Glomerular visceral epithelial cell (primary cell): ENCODE results near the gene LAPTM5.

Experiments used
- DNase-seq: peaks from one replicate; pipeline ENCODE4 v3.0.0-alpha.2; 2016; ENCODE audit errors: extremely low spot score

Gene LAPTM5

DNA sequence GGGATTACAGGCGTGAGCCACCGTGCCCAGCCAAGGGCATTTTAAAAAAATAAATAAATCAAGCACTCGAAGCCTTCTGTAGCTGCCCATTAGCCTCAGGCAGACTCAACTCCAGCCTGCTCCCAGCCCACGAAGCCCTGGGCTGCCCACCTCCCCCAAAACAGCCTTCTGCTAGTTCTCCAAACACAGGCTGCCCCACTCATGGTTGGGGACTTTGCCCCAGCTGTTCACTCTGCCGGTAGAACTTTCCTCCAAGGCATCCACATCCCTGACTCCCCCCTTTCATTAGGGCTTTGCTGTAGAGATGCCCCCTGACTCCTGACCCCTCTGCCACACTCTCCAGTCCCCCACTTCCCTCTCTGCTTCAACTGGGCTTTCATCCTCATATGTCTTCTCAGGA, 29.7 kb upstream of the LAPTM5 start:
- DNase-seq, result no peak

DNA sequence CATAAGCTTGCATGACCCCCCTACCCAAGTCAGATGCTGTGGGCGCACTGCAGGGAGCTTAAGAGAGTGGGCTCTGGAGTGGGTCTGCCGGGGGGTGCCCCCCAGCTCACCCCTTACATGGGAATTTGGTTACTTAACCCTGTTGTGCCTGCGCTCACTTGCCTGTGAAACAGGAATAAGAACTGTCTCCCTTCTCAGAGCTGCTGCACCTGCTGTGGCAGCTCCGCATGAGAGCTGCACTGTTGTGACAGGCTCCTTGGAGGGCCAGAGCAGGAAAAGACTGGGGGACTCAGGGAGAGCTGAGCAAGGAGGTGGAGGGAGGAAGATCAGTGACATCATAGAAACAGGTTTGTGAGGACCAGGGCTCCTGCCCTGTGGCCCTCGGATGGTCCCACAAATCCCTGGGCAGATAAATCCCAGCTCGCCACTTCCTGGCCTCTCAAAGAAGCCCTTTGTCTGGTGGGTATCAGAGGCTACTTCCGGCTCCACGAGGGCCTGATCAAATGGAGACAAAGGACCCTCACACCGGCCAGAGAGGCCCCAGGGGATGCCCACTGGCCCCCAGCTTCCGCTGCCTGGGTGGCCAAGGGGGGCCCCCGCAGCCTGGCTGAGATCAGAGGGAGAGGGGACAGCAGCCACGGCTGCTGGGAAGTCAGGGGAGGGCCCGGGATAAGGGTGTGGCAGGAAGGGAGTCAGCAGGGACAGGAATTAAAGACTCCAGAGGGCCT, 28.9 kb upstream of the LAPTM5 start:
- DNase-seq, result no peak

DNA sequence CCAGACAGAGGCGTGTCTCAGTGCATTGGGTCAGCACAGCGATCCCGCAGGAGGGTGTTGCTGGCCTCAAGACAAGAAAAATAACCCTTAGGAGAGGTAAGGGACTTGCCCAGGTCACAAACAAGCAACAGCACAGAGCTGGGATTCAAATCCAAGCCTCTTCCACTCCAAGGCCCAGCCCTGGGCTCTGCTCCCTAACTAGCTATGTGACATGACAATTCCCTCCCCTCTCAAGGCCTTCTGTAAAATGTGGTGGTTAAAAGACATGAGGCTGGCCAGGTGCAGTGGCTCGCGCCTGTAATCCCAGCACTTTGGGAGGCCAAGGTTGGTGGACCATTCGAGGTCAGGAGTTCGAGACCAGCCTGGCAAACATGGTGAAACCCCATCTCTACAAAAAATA, 28.1 kb upstream of the LAPTM5 start:
- no peak for DNase-seq

- no peak for DNase-seq
Measured at GRCh38 chr1:30785181-30785580, 27.6 kb upstream of the LAPTM5 start.

- DNase-seq, result no peak
Measured at GRCh38 chr1:30783256-30783915, 25.8 kb upstream of the LAPTM5 start.

- peak; percentile 66 for DNase-seq
Measured at GRCh38 chr1:30782361-30783255, 25.0 kb upstream of the LAPTM5 start.

- DNase-seq, result no peak
Measured at GRCh38 chr1:30781906-30782305, 24.3 kb upstream of the LAPTM5 start.

GRCh38 chr1:30780409-30780808, 22.8 kb upstream of the LAPTM5 start:
- no peak for DNase-seq

DNA sequence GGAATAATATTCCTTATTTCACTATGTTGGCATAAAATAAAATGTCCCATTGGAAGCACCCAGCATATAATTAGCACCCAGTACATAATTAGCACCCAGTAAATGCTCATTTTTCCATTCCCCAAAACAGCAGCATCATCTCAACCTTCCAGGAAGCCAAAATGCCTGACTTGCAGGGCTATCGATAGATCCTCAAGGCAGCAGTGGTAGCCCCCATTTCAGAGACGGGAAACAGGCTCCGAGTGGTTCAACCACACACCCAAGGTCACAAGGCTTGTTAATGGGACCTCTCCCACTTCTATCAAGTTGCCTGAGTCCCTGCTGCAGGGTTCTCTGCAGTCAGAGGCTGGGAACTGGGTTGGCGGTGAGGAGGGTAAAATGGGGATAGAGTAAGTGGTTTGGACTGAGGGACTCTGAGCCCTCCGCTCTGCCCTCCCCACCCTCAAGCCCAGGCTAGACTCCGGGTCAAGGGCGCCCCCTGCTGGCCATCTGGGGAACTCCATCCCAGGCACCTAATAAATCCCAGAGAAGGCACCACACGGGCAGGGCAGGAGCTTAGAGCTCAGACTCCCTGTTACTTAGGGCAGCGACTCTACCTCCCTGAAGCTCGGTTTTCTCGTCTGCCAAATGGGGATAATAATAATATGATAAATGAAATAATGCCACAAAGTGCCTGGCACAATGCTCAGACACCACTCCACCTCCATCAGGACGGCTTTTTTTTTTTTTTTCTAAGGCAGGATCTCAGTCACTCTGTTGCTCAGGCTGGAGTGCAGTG, 21.9 kb upstream of the LAPTM5 start:
- peak; percentile 78 for DNase-seq

DNA sequence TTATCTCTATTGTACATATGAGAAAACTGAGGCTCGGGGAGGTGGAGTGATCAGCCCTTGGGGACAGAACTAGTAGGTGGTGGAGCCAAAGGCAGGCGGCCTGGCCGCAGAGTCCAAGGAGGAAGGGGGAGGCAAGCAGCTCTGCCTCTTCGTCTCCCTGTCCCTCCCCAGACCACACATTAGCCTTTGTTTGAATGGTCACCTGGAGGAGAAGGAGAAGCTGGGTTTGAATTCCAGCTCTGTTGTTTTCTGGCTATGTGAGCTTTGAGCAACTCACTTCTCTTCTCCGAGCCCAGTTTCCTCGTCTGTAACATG, 21.4 kb upstream of the LAPTM5 start:
- no peak for DNase-seq

DNA sequence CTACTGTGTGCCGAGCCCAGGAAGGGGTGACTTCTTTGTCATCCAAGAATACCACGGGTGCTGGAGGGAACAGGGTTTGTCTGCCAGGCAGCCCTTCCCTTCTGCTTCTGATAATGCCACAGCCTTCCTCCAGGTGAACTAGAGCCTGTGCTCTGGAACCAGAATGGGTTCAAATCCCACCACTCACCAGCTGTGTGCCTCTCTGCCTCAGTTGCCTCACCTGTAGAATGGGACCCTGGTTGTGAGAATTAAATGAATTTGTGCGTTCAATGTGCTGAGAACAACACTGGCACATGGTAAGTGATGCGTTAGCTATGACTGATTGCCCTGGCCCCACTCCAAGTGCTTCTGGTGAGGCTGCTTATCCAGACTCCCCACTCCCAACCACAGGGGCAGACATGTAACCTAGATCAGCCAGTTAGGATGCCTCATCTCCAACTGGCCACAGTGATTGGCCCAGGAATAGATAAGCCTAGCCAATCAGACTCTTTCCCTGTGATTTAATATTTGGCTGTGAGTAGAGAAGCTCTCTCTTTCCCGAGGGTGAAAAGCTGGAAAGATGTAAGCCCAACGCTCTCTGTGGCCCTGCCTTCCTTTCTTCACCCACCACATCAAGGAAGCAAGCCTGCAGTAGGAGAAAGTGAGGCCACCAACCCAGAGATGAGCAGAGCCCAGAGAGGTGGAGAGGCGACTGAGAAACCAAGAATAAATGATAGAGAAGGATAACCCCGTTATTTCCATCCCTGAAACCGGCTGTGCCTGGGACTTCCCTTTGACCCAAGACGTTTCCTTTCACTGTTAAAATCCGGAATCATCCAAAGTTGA, 20.8 kb upstream of the LAPTM5 start:
- DNase-seq, result peak; percentile 92

GRCh38 chr1:30777904-30778153, 20.3 kb upstream of the LAPTM5 start:
- no peak for DNase-seq

- no peak for DNase-seq
Measured at GRCh38 chr1:30777060-30777903, 19.7 kb upstream of the LAPTM5 start.

DNA sequence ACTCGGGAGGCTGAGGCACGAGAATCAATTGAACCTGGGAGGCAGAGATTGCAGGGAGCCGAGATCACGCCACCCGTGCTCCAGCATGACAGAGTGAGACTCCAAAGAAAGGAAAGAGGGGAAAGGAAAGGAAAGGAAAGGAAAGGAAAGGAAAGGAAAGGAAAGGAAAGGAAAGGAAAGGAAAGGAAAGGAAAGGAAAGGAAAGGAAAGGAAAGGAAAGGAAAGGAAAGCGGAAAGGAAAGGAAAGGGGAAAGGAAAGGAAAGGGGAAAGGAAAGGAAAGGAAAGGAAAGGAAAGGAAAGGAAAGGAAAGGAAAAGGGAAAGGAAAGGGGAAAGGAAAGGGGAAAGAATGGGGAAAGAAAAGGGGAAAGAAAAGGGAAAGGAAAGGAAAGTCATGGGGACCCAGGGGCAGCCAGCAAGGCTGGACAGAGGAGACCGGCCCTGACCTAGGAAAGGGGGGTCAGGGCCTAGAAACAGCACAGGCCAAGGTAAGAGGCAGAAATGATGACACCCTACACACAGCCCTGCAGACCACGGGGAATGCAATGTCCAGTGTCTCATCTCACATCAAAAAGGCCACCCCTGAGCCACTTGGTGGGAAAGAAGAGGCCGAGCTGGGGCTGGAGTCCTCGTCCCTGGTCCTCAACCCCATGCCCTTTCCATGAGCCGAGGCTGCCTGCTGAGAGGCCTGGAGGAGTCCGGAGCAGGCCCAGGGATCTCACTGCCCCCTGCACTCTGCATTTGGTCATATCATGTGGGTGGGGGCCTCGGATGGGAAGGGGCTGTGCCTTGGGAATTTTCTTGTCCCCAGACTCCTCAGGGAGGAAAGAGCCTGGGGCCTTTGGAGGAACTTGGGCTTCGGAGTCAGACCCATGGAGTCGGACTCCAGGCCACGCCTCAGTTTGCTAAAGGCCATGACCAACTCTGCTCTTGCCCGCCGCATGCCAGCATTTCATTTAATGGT, 18.8 kb upstream of the LAPTM5 start:
- DNase-seq, result no peak

GRCh38 chr1:30775433-30775975, 17.9 kb upstream of the LAPTM5 start:
- no peak for DNase-seq

DNA sequence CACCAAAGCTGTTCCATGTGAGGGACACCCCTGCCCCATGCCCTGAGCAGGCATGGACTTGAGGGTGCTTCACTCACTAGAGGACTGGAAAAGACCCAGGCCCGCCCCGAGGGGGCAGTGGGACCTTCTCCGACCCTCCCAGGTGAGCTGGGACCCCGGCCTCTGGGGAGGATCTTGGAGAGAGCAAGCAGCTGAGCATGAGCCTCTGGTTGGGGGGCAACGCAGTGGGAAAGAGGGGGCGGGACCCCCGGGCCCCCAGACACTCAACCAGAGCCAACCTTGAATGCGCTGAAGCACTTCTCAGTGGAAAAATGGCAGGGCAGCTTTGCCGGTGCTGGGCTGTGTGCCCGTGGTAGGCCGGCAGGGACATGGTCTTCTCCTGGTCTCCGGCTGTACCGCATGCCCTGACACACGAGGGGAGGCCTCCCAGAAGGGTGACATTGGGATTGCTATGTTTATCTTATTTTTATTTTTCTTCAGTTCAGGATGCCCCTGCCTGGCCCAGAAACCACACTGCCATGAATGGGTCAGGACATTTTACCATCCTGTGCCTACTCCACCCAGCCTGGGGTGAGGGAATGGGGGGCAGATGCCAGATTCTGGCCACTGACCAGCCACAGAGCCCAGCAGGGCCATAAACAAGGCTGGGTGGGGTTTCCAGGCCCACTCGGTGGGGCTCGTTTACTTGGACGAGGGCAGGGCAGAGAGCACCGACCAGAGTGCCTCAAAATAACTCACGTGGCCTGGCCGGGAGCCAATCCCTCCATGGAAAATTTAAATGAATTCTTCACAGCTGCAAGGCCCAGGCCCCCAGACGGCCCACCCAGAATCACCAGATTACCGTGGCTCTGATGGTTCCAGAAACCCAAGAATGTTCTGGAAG, 17.2 kb upstream of the LAPTM5 start:
- no peak for DNase-seq

DNA sequence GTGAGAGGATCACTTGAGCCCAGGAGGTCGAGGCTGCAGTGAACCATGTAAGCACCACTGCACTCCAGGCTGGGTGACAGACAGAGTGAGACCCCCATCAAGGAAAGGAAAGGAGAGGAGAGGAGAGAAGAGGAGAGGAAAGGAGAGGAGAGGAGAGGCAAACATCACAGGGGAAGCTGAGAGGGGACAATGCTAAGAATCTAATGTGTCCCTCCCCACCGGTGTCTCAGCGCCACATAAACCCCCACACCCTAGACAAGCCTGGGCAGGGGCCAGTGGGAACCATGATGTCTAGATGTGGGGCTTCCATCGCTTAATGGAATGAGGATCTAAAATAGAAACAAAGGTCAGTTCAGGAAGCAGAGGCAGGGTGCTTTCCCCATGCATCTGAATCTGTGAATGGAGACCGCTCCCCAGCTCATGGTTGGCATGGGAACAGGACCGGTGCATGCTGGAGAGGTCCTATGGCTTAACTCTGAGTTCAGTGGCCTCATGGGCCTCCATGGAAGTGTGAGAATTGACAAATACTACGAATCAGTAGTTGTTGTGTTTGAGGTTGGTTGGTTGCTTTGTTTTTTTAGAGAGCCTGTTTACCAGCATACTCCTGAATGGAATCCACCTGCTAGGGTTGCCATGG, 16.3 kb upstream of the LAPTM5 start:
- no peak for DNase-seq

DNA sequence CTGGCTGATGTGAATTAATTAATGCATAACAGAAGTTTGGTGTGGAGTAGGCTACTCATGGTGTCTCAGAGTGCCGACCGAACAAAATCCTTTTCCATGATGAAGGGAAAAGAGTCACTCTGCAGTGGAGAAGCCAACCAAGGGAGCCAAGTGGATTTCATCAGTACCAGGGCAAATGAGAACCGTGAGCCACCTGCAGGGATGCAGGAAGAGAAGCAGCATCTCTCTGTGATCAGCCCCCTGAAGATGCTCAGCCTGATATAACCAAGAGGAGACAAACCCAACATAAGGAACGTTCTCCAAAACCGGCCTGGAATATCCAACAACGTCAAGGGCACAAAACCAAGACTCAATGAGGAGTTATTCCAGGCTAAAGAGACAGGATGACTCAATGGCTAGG, 13.4 kb upstream of the LAPTM5 start:
- no peak for DNase-seq
